ENCODE data around the gene GRK6. TPM values are rescaled to one million over a fixed set of nuclear protein-coding genes. Genes with fewer than 3 reads are reported as not detected.
"Not testable (repeated sequence)": the region's sequence is repeated elsewhere in the genome, so short reads cannot be mapped to it uniquely, and the experiment has no call there.

GRK6 gene
- polyA plus RNA-seq, 4 donors: 17.0 to 29.5 (median 24.4) TPM

GRCh38 chr5:177483042-177483441 is 56.6 kb downstream of the GRK6 start:
- Histone ChIP-seq H3K4me1 (ENCODE audit: control insufficient read depth in 3 of 3, insufficient read depth in 2 of 3, low read depth in 1 of 3, low read length in 2 of 3) (no peaks in the 10 kb centered on the region), H3K9me3 (ENCODE audit: control insufficient read depth in 2 of 2, insufficient read depth in 1 of 2, low read depth in 1 of 2, low read length in 1 of 2) (no peaks in the 10 kb centered on the region), H3K27me3 (ENCODE audit: control insufficient read depth in 3 of 3, insufficient read depth in 3 of 3, low read length in 3 of 3) (no peaks in the 10 kb centered on the region), H3K36me3 (ENCODE audit: control insufficient read depth in 3 of 3, insufficient read depth in 2 of 3, low read depth in 1 of 3, low read length in 3 of 3) (peaks cover 0 to 51% (median 0%) of the 10 kb centered on the region in 3 donors), H3K27ac (ENCODE audit: low read depth in 1 of 3, low read length in 2 of 3) (no peak overlapping the region), H3K4me3 (ENCODE audit: low read depth in 1 of 3, low read length in 3 of 3) (no peak overlapping the region)
- DNase-seq (no peak), FAIRE-seq (no peak)
- WGBS, 3 donors: 92 to 96% (median 95%) methylated on average over 8 to 9 of the region's 9 CpGs

GRCh38 chr5:177483994-177484901 is 57.8 kb downstream of the GRK6 start:
- WGBS, 3 donors: 86 to 89% (median 89%) methylated on average over 22 of the region's 22 CpGs
- Histone ChIP-seq H3K4me1 (ENCODE audit: control insufficient read depth in 3 of 3, insufficient read depth in 2 of 3, low read depth in 1 of 3, low read length in 2 of 3) (no peaks in the 10 kb centered on the region), H3K9me3 (ENCODE audit: control insufficient read depth in 2 of 2, insufficient read depth in 1 of 2, low read depth in 1 of 2, low read length in 1 of 2) (no peaks in the 10 kb centered on the region), H3K27ac (ENCODE audit: low read depth in 1 of 3, low read length in 2 of 3) (no peak overlapping the region), H3K4me3 (ENCODE audit: low read depth in 1 of 3, low read length in 3 of 3) (no peak overlapping the region), H3K36me3 (ENCODE audit: control insufficient read depth in 3 of 3, insufficient read depth in 2 of 3, low read depth in 1 of 3, low read length in 3 of 3) (peaks cover 0 to 61% (median 0%) of the 10 kb centered on the region in 3 donors), H3K27me3 (ENCODE audit: control insufficient read depth in 3 of 3, insufficient read depth in 3 of 3, low read length in 3 of 3) (no peaks in the 10 kb centered on the region)
- DNase-seq: no peak
- FAIRE-seq: no peak

GRCh38 chr5:177484902-177485549 is 58.5 kb downstream of the GRK6 start:
- WGBS, 3 donors: 74 to 83% (median 83%) methylated on average over 13 of the region's 13 CpGs
- no peak for DNase-seq
- H3K27ac ChIP-seq (ENCODE audit: low read depth in 1 of 3, low read length in 2 of 3): no peak overlapping the region
- H3K36me3 ChIP-seq (ENCODE audit: control insufficient read depth in 3 of 3, insufficient read depth in 2 of 3, low read depth in 1 of 3, low read length in 3 of 3): peaks cover 0 to 66% (median 0%) of the 10 kb centered on the region in 3 donors
- no peaks in the 10 kb centered on the region for H3K27me3 ChIP-seq (ENCODE audit: control insufficient read depth in 3 of 3, insufficient read depth in 3 of 3, low read length in 3 of 3)
- H3K9me3 ChIP-seq (ENCODE audit: control insufficient read depth in 2 of 2, insufficient read depth in 1 of 2, low read depth in 1 of 2, low read length in 1 of 2): no peaks in the 10 kb centered on the region
- no peaks in the 10 kb centered on the region for H3K4me1 ChIP-seq (ENCODE audit: control insufficient read depth in 3 of 3, insufficient read depth in 2 of 3, low read depth in 1 of 3, low read length in 2 of 3)
- H3K4me3 ChIP-seq (ENCODE audit: low read depth in 1 of 3, low read length in 3 of 3): no peak overlapping the region
- no peak for FAIRE-seq

GRCh38 chr5:177485753-177486152 is 59.3 kb downstream of the GRK6 start:
- not testable (repeated sequence) for H3K4me1 ChIP-seq (ENCODE audit: control insufficient read depth in 3 of 3, insufficient read depth in 2 of 3, low read depth in 1 of 3, low read length in 2 of 3); FAIRE-seq; H3K4me3 ChIP-seq (ENCODE audit: low read depth in 1 of 3, low read length in 3 of 3); H3K27ac ChIP-seq (ENCODE audit: low read depth in 1 of 3, low read length in 2 of 3); H3K27me3 ChIP-seq (ENCODE audit: control insufficient read depth in 3 of 3, insufficient read depth in 3 of 3, low read length in 3 of 3); DNase-seq; H3K9me3 ChIP-seq (ENCODE audit: control insufficient read depth in 2 of 2, insufficient read depth in 1 of 2, low read depth in 1 of 2, low read length in 1 of 2)
- 95 to 98% (median 96%) methylated on average over 3 of the region's 3 CpGs for WGBS, 3 donors
- peaks cover 0 to 74% (median 0%) of the 10 kb centered on the region in 3 donors for H3K36me3 ChIP-seq (ENCODE audit: control insufficient read depth in 3 of 3, insufficient read depth in 2 of 3, low read depth in 1 of 3, low read length in 3 of 3)

- Histone ChIP-seq H3K4me3 (ENCODE audit: low read depth in 1 of 3, low read length in 3 of 3) (no peak overlapping the region), H3K4me1 (ENCODE audit: control insufficient read depth in 3 of 3, insufficient read depth in 2 of 3, low read depth in 1 of 3, low read length in 2 of 3) (no peaks in the 10 kb centered on the region), H3K27ac (ENCODE audit: low read depth in 1 of 3, low read length in 2 of 3) (no peak overlapping the region), H3K36me3 (ENCODE audit: control insufficient read depth in 3 of 3, insufficient read depth in 2 of 3, low read depth in 1 of 3, low read length in 3 of 3) (peaks cover 0 to 79% (median 0%) of the 10 kb centered on the region in 3 donors), H3K9me3 (ENCODE audit: control insufficient read depth in 2 of 2, insufficient read depth in 1 of 2, low read depth in 1 of 2, low read length in 1 of 2) (no peaks in the 10 kb centered on the region), H3K27me3 (ENCODE audit: control insufficient read depth in 3 of 3, insufficient read depth in 3 of 3, low read length in 3 of 3) (no peaks in the 10 kb centered on the region)
- WGBS, 3 donors: 92 to 96% (median 96%) methylated on average over 3 of the region's 3 CpGs
- FAIRE-seq (no peak), DNase-seq (no peak)
Observed at GRCh38 chr5:177486256-177486655, 59.8 kb downstream of the GRK6 start.

- Histone ChIP-seq H3K4me1 (ENCODE audit: control insufficient read depth in 3 of 3, insufficient read depth in 2 of 3, low read depth in 1 of 3, low read length in 2 of 3) (no peaks in the 10 kb centered on the region), H3K36me3 (ENCODE audit: control insufficient read depth in 3 of 3, insufficient read depth in 2 of 3, low read depth in 1 of 3, low read length in 3 of 3) (peaks cover 0 to 76% (median 0%) of the 10 kb centered on the region in 3 donors), H3K4me3 (ENCODE audit: low read depth in 1 of 3, low read length in 3 of 3) (no peak overlapping the region), H3K27me3 (ENCODE audit: control insufficient read depth in 3 of 3, insufficient read depth in 3 of 3, low read length in 3 of 3) (no peaks in the 10 kb centered on the region), H3K27ac (ENCODE audit: low read depth in 1 of 3, low read length in 2 of 3) (no peak overlapping the region), H3K9me3 (ENCODE audit: control insufficient read depth in 2 of 2, insufficient read depth in 1 of 2, low read depth in 1 of 2, low read length in 1 of 2) (no peaks in the 10 kb centered on the region)
- DNase-seq (no peak), FAIRE-seq (no peak)
- WGBS, 3 donors: 88 to 92% (median 90%) methylated on average over 8 of the region's 8 CpGs
Observed at GRCh38 chr5:177487144-177487543, 60.7 kb downstream of the GRK6 start.

GRCh38 chr5:177487975-177488374 is 61.5 kb downstream of the GRK6 start:
- no peaks in the 10 kb centered on the region for H3K27me3 ChIP-seq (ENCODE audit: control insufficient read depth in 3 of 3, insufficient read depth in 3 of 3, low read length in 3 of 3)
- peaks cover 0 to 81% (median 0%) of the 10 kb centered on the region in 3 donors for H3K36me3 ChIP-seq (ENCODE audit: control insufficient read depth in 3 of 3, insufficient read depth in 2 of 3, low read depth in 1 of 3, low read length in 3 of 3)
- no peaks in the 10 kb centered on the region for H3K9me3 ChIP-seq (ENCODE audit: control insufficient read depth in 2 of 2, insufficient read depth in 1 of 2, low read depth in 1 of 2, low read length in 1 of 2)
- WGBS, 3 donors: 90 to 96% (median 93%) methylated on average over 15 of the region's 15 CpGs
- no peaks in the 10 kb centered on the region for H3K4me1 ChIP-seq (ENCODE audit: control insufficient read depth in 3 of 3, insufficient read depth in 2 of 3, low read depth in 1 of 3, low read length in 2 of 3)
- DNase-seq (no peak), FAIRE-seq (no peak)
- H3K27ac ChIP-seq (ENCODE audit: low read depth in 1 of 3, low read length in 2 of 3): no peak overlapping the region
- no peak overlapping the region for H3K4me3 ChIP-seq (ENCODE audit: low read depth in 1 of 3, low read length in 3 of 3)

GRCh38 chr5:177489119-177489716 is 62.7 kb downstream of the GRK6 start:
- 26 to 57% (median 48%) methylated on average over 19 to 26 of the region's 26 CpGs for WGBS, 3 donors
- Histone ChIP-seq H3K9me3 (ENCODE audit: control insufficient read depth in 2 of 2, insufficient read depth in 1 of 2, low read depth in 1 of 2, low read length in 1 of 2) (no peaks in the 10 kb centered on the region), H3K36me3 (ENCODE audit: control insufficient read depth in 3 of 3, insufficient read depth in 2 of 3, low read depth in 1 of 3, low read length in 3 of 3) (peaks cover 0 to 82% (median 0%) of the 10 kb centered on the region in 3 donors), H3K4me3 (ENCODE audit: low read depth in 1 of 3, low read length in 3 of 3) (no peak overlapping the region), H3K27me3 (ENCODE audit: control insufficient read depth in 3 of 3, insufficient read depth in 3 of 3, low read length in 3 of 3) (no peaks in the 10 kb centered on the region), H3K27ac (ENCODE audit: low read depth in 1 of 3, low read length in 2 of 3) (no peak overlapping the region), H3K4me1 (ENCODE audit: control insufficient read depth in 3 of 3, insufficient read depth in 2 of 3, low read depth in 1 of 3, low read length in 2 of 3) (no peaks in the 10 kb centered on the region)
- FAIRE-seq: no peak
- DNase-seq: peak; percentile 52 to 72
